SU-DHL-6 (cell line): ENCODE results near the gene MAX.

Source experiments
- EZH2phosphoT487 ChIP-seq: fragments of 200-600 bp; sonication (generic), shearing (Covaris generic); conservative IDR thresholded peaks from 2 replicates; pipeline ENCODE4 v1.6.1; 2018; ENCODE audit warnings: mild to moderate bottlenecking, antibody characterized with exemption, low read length, moderate library complexity, mixed read lengths
- TF ChIP-seq, protein P1 (sequence below): fragments of 200-600 bp; sonication (generic); IDR thresholded peaks from one replicate; pipeline ENCODE4 v1.5.1; 2017; ENCODE audit warnings: antibody characterized with exemption, mild to moderate bottlenecking, low read length, moderate library complexity; ENCODE audit not compliant: insufficient read depth, poor library complexity, severe bottlenecking

DNA sequence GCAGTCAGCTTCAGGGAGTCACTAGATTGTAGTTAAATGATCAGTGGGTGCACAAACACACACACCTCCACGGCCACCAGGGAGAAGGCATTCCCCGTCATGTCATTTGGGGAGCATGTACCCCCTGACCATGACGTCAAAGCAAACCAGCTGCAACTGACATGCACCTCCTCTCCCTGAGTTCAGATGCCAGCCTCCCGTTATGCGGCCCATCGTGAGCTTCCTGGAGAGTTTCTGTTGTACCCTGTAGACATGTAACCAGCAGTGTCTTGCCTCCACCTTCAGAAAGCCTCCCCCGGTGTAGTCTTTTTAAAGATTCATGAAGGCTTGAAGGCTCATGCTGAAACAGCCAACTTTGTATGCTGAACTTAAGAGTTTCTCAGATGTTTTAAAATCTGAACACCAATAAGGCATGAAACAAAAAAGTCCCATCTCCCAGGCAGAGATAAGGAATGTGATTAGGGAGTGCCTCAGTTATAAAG is 60.8 kb downstream of the MAX start:
- TF ChIP-seq, protein P1, sequence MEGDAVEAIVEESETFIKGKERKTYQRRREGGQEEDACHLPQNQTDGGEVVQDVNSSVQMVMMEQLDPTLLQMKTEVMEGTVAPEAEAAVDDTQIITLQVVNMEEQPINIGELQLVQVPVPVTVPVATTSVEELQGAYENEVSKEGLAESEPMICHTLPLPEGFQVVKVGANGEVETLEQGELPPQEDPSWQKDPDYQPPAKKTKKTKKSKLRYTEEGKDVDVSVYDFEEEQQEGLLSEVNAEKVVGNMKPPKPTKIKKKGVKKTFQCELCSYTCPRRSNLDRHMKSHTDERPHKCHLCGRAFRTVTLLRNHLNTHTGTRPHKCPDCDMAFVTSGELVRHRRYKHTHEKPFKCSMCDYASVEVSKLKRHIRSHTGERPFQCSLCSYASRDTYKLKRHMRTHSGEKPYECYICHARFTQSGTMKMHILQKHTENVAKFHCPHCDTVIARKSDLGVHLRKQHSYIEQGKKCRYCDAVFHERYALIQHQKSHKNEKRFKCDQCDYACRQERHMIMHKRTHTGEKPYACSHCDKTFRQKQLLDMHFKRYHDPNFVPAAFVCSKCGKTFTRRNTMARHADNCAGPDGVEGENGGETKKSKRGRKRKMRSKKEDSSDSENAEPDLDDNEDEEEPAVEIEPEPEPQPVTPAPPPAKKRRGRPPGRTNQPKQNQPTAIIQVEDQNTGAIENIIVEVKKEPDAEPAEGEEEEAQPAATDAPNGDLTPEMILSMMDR, result no peak
- TF ChIP-seq EZH2phosphoT487, result no peak
